Keratinocyte (primary cell): ENCODE measurements around the gene TPK1.

Experiments used
- CTCF ChIP-seq, 3 experiments: IDR thresholded peaks in 1 of 3; conservative IDR thresholded peaks in 1 of 3; optimal IDR thresholded peaks in 1 of 3; 2 replicates in 2 of 3; 3 replicates in 1 of 3; pipeline versions ENCODE3 to v1.5.1; 2011; ENCODE audit warnings: low read length in 3 of 3, mild to moderate bottlenecking in 3 of 3, moderate library complexity in 2 of 3, control low read depth in 1 of 3, inconsistent platforms in 1 of 3; ENCODE audit not compliant: insufficient read depth in 2 of 3; ENCODE audit errors: extremely low read depth in 1 of 3
- EZH2 ChIP-seq: IDR thresholded peaks from one replicate; pipeline ENCODE4 v1.6.1; 2012; ENCODE audit warnings: inconsistent platforms, mild to moderate bottlenecking, low read length, moderate library complexity

- TF ChIP-seq CTCF (optimal IDR thresholded peaks at IDR 0.05 in 1 of 3, IDR thresholded peaks at IDR 0.05 in 1 of 3, conservative IDR thresholded peaks at IDR 0.05 in 1 of 3; ENCODE audit: extremely low read depth in 1 of 3, insufficient read depth in 2 of 3, low read length in 3 of 3) (no peak), EZH2 (no peak)
Observed at GRCh38 chr7:144857463-144857862, 21.6 kb upstream of the TPK1 start.
